H1 (cell line): ENCODE results near the gene MPST.

Source experiments
- CTCF ChIP-seq, 3 experiments: IDR thresholded peaks; 1 replicate in 2 of 3; 2 replicates in 1 of 3; pipeline versions ENCODE4 v1.5.1 to v1.6.1; 2011; ENCODE audit warnings: low read length in 3 of 3, mild to moderate bottlenecking in 3 of 3, inconsistent platforms in 2 of 3, low read depth in 1 of 3, moderate library complexity in 1 of 3; ENCODE audit not compliant: insufficient read depth in 1 of 3; ENCODE audit errors: control extremely low read depth in 1 of 3
- EP300 ChIP-seq, 2 experiments: IDR thresholded peaks; 1 replicate in 1 of 2; 2 replicates in 1 of 2; pipeline ENCODE4 v1.6.1; 2011 to 2012; ENCODE audit warnings: low read depth in 2 of 2, low read length in 2 of 2, mild to moderate bottlenecking in 2 of 2, borderline replicate concordance in 1 of 2, inconsistent platforms in 1 of 2, moderate library complexity in 1 of 2
- EZH2 ChIP-seq: fragments of 200-600 bp; sonication (generic); IDR thresholded peaks from 2 replicates; pipeline ENCODE4 v1.7.1; 2012; ENCODE audit warnings: low read depth, mild to moderate bottlenecking, moderate library complexity, low read length, inconsistent platforms; ENCODE audit not compliant: severe bottlenecking
- JUN ChIP-seq: IDR thresholded peaks from 2 replicates; pipeline ENCODE4 v1.6.1; 2011; ENCODE audit warnings: low read depth, mild to moderate bottlenecking, improper control_type of control experiment, low read length
- MAFK ChIP-seq: IDR thresholded peaks from 2 replicates; pipeline ENCODE4 v1.6.1; 2012; ENCODE audit warnings: low read depth, mild to moderate bottlenecking, improper control_type of control experiment, low read length
- MAX ChIP-seq: IDR thresholded peaks from 2 replicates; pipeline ENCODE4 v1.6.1; 2012; ENCODE audit warnings: inconsistent platforms
- NANOG ChIP-seq: IDR thresholded peaks from 2 replicates; pipeline ENCODE4 v1.6.1; 2011; ENCODE audit warnings: low read length, low read depth, mild to moderate bottlenecking, inconsistent platforms; ENCODE audit not compliant: insufficient read depth, poor library complexity, severe bottlenecking
- USF2 ChIP-seq: IDR thresholded peaks from 2 replicates; pipeline ENCODE4 v1.6.1; 2011; ENCODE audit warnings: low read length, improper control_type of control experiment

GRCh38 chr22:37036655-37037377 lies 17.3 kb downstream of the MPST start:
- no peak for TF ChIP-seq CTCF (IDR thresholded peaks at IDR 0.05; ENCODE audit: control extremely low read depth in 1 of 3, insufficient read depth in 1 of 3, low read depth in 1 of 3, low read length in 3 of 3)
- TF ChIP-seq MAFK, result no peak
- TF ChIP-seq EZH2, result no peak
- TF ChIP-seq USF2, result no peak
- TF ChIP-seq EP300 (IDR thresholded peaks at IDR 0.05; ENCODE audit: borderline replicate concordance in 1 of 2, low read depth in 2 of 2, low read length in 2 of 2), result no peak
- TF ChIP-seq MAX, result no peak
- TF ChIP-seq NANOG, result no peak
- TF ChIP-seq JUN, result no peak
